ENCODE data around the gene MTMR3.
"Not testable (repeated sequence)": the region's sequence is repeated elsewhere in the genome, so short reads cannot be mapped to it uniquely, and the experiment has no call there.

Gene MTMR3

DNA sequence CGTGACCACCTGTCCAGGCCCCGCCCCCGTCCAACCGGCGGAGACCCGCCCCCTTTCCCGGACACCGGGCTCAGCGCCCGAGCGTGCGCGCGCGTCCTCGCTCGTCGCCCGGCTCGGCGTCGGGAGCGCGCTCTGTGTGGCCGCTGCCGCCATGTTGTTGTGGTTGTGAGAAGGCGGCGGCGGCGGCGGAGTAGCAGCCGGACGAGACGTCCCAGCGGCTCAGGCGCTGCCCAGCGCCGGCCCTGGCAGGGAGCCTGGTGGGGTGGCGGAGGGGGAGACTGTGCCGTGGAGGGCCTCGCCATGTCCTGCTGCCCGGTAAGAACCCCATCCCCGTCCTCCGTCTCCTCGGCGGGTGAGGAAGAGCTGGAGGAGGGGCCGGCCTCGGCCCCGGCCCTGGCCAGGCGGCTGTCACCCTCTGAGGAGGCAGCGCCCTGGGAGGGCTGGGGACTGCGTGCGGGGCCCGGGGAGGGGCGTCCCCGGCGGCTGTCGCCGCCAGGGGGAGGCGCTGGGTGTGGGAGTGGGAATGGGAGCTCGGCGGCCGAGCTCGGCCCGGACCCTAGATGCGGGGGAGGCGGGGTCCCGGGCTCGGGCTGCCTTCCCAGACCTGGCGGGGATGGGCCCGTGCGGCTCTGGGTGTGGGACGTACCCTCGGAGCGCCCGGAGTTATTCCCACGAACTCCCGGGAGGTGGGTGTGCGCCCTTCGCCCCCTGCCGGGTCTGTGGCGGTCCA, at the start of gene MTMR3:
Gene MTMR3, plus strand, starts transcription at position 130 of the 730 bp plus-strand sequence. CDS start 87,886 bp downstream, outside the sequence.
- peak; percentile 58 to 68 for DNase-seq

GRCh38 chr22:29833392-29833965, 49.5 kb upstream of the MTMR3 start:
- DNase-seq: no peak

- DNase-seq: no peak
Measured at GRCh38 chr22:29834046-29834445, 48.9 kb upstream of the MTMR3 start.

GRCh38 chr22:29836791-29837370, 46.1 kb upstream of the MTMR3 start:
- not testable (repeated sequence) for DNase-seq

- DNase-seq: peak; percentile 96 to 97
Measured at GRCh38 chr22:29837741-29838598, 45.0 kb upstream of the MTMR3 start, which contains the start of gene ASCC2. Gene ASCC2, minus strand, starts transcription at chr22:29838274. Its CDS starts 5,949 bp downstream, at chr22:29832325.

DNA sequence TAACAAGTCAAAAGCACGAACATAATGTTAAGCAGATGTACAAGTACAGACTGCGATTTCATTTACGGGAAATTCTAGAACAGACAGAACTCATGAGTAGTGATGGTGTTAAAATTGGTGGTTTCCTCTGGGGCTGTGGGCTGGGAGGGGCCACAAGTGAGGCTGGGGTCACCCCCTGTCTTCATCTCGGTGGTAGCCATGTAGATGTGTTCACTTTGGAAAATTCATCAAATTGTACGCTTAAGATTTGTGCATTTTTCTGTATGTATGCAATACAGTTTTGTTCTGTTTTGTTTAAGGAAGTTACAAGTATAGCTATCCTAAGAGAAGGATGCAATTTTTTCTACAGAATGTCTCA, 44.4 kb upstream of the MTMR3 start:
- DNase-seq: no peak

DNA sequence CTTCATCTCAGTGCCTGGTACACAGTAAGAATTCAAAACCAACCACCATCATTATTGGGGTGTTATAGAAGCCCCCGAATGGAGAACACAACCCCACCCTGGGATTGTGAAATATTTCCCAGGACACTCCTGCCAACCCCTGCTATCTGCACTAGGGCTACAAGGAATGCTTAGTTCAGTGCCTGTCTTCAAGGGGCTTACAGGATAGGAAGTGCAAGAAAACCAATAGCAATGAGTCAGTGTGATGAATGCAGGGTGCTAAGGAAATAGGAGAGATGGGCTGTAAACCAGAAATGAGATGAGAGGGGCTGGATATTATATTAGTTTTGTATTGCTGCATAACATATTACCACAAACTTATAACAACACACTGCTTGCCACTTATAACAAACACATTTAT, 43.9 kb upstream of the MTMR3 start:
- DNase-seq: no peak

DNA sequence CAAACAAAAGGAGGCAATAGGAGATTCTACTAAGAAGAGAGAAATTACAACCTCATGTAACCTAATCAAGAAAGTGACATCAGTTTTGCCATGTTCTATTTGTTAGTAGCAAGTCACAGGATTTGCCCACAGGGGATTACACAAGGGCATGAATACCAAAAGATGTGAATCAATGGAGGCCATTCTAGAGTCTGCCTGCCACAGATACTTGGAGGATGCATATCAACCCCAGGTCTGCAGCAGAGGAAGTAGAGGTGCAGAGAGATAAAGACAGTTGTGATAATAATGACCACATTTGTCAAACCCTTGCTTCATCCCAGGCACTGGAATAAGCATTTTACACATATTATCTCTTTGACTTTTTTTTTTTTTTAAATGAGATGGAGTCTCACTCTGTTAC, 42.5 kb upstream of the MTMR3 start:
- no peak for DNase-seq

GRCh38 chr22:29842172-29842571, 40.8 kb upstream of the MTMR3 start:
- DNase-seq: no peak

GRCh38 chr22:29842740-29843139, 40.2 kb upstream of the MTMR3 start:
- no peak for DNase-seq

DNA sequence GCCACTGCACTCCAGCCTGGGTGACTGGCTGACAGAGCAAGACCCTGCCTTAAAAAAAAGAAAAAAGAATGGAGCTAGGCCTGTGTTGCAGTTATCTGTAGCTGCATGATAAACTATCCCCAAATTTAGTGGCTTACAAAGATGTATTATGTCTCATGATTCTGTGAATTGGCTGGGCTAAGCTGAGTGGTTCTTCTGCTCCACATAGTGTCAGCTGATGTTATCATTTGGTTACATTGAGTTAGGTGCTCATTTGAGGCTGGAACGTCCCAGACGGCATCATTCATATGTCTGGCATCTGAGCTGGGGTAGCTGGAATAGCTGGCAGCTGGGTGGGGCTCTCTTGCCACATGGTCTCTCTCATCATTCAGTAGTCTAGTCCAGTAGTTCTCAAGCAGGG, 36.7 kb upstream of the MTMR3 start:
- DNase-seq: no peak

GRCh38 chr22:29848111-29848510, 34.9 kb upstream of the MTMR3 start:
- DNase-seq: no peak

GRCh38 chr22:29854432-29854831, 28.5 kb upstream of the MTMR3 start:
- no peak for DNase-seq

DNA sequence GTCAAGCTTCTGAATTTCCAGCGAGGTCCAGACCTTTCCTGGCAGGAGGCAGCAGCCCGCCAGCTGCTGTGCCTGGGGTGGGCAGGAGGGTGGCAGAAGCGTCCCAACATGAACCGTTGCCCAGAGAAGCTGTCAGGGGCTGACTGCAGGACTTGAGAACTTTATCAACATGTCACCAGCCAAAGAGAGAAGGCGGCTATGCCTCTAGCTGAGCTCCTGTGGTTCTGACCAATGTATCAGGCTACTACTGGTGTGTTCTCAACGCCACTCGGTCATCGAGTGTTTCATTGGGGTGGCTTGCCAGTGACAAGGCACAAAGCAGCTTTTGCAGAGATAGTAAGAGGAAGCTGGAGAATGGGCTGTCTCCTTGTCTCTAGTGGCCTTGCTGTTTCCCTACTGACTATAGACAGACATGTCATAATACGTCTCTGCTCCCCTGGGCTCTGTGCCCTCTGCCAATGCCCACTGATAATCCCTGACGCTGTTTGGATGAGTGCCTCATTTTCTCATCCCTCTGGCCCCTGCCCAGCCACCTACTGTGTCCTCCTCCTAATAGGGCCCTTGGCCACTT, 27.3 kb upstream of the MTMR3 start:
- DNase-seq: no peak

DNA sequence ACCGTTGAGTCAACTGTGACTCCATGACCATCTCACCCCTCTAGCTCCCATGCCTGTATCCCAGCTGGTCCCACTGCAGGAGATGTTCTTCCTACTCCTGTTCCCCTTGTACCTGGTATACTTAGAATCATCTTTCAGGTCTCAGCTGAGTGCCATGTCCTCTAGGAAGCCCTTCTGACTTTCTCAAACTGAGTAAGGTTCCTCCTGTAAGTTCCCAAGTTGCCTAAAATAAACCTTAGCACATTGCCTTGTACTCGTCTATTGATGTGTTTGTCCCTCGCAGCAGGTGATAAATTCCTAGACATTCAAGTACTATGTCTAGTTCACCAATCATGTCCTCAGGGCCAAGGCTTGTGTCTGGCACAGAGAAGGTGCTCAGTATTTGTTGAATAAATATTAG, 26.5 kb upstream of the MTMR3 start:
- no peak for DNase-seq

DNA sequence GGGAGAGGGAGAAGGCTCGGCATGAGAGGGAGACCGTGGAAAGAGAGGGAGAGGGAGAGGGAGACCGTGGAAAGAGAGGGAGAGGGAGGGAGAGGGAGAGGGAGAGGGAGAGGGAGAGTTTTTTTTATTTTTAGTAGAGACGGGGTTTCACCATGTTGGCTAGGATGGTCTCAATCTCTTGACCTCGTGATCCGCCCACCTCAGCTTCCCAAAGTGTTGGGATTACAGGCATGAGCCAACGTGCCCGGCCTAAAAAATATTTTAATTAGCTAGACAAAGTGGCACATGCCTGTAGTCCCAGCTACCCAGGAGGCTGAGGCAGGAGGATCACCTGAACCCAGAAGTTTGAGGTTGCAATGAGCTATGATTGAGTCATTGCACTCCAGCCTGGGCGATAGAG, 23.9 kb upstream of the MTMR3 start:
- not testable (repeated sequence) for DNase-seq

DNA sequence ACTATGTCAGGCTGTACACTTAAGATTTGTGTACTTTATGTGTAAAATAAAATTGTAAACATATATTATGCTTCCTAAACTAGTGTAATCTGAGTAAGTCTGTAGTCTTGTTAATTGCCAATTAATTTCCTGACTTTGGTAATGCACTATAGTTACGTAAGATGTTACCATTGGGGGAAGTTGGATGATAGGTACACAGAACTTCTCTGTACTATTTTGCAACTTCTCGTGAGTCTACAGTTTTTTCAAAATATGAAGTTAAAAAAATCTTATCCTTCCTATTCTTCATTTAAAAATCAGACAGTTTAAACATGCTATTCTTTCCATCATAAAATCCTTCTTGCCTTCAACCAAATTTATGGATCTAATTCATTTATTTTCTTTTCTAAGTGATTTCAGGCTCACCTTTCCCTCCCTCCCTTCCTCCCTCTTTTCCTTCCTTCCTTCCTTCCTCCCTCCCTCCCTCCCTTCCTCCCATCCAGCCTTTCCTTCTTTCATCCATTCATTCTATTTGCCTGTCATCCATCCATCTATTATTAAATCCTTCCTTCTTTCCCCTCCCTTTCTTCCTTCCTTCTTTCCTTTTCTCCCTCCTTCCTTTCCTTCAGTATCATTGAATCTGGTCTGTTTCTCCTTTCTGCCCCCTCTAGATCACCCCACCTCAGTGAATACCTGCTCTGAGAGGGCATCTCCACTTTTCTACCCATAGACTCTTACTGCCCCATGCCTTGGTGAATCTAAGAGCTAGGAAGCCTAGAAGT, 22.8 kb upstream of the MTMR3 start:
- no peak for DNase-seq

- no peak for DNase-seq
Measured at GRCh38 chr22:29861672-29862297, 21.2 kb upstream of the MTMR3 start.

DNA sequence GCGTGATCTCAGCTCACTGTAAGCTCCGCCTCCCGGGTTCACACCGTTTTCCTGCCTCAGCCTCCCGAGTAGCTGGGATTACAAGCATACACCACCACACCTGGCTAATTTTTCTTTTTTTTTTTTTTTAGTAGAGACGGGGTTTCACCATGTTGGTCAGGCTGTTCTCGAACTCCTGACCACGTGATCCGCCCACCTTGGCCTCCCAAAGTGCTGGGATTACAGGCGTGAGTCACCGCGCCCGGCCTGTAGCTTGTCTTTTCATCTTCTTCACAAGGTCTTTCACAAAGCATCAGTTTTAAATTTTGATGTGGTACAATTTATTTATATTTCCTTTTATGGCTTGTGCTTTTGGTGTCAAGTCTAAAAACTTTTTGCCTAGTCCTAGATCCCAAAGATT, 17.4 kb upstream of the MTMR3 start:
- DNase-seq: not testable (repeated sequence)

DNA sequence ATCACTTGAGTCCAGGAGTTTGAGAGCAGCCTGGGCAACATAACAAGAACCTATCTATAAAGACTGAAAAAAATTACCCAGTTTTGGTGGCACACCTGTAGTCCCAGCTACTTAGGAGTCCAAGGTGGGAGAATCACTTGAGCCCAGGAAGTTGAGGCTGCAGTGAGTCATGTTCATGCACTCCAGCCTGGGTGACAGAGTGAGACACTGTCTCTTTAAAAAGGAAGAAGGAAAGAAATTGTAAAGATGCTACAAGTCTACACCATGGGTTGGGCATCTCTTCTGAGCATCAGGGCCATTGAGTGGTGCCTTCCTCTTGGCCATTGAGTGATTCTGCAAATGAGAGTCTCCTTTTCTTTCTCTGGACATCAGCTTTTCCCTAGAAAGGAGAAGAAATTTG, 15.7 kb upstream of the MTMR3 start:
- DNase-seq: no peak

GRCh38 chr22:29867851-29868250, 15.1 kb upstream of the MTMR3 start:
- no peak for DNase-seq

- DNase-seq: no peak
Measured at GRCh38 chr22:29870574-29870973, 12.4 kb upstream of the MTMR3 start.

All from Kasumi-1 (cell line).